ENCODE results near the gene TRAFD1. TPM values are rescaled to one million over a fixed set of nuclear protein-coding genes. Genes with fewer than 3 reads are reported as not detected.

The TRAFD1 gene
- total RNA-seq, 1 experiment from 2014 or later = 37.8 TPM

GRCh38 chr12:112149596-112149995 is 24.2 kb downstream of the TRAFD1 start:
- H3K27ac ChIP-seq (ENCODE audit: low read depth, low read length, poor library complexity, severe bottlenecking) = no peak overlapping the region
- no peak for DNase-seq (ENCODE audit: low spot score)
- no peaks in the 10 kb centered on the region for H3K27me3 ChIP-seq (replicated peaks; ENCODE audit: insufficient read depth, low read depth, low read length, poor library complexity)
- intact Hi-C loops (cut with micrococcal nuclease; ENCODE audit: unreplicated experiment) = no loop called here
- POLR2A ChIA-PET (ENCODE audit: low non-redundant PET) = no interaction called here
- no peak overlapping the region for H3K4me3 ChIP-seq (ENCODE audit: low read depth, low read length, poor library complexity, severe bottlenecking)
- CTCF ChIA-PET = no interaction called here
- H3K4me1 ChIP-seq (ENCODE audit: insufficient read depth, low read length, poor library complexity, severe bottlenecking) = no peaks in the 10 kb centered on the region
- H3K36me3 ChIP-seq (ENCODE audit: insufficient read depth, low read length, poor library complexity, severe bottlenecking) = peaks cover 62% of the 10 kb centered on the region
- TF ChIP-seq CTCF (conservative IDR thresholded peaks at IDR 0.05; ENCODE audit: low read depth, low read length) (no peak), EZH2 (IDR thresholded peaks at IDR 0.05; ENCODE audit: borderline replicate concordance, low read depth, low read length, poor library complexity, severe bottlenecking) (no peak)
- no TSS peak for BruUV-seq (replicated peaks)
- H3K9me3 ChIP-seq (ENCODE audit: low read depth, low read length, poor library complexity, severe bottlenecking) = no peaks in the 10 kb centered on the region

DNA sequence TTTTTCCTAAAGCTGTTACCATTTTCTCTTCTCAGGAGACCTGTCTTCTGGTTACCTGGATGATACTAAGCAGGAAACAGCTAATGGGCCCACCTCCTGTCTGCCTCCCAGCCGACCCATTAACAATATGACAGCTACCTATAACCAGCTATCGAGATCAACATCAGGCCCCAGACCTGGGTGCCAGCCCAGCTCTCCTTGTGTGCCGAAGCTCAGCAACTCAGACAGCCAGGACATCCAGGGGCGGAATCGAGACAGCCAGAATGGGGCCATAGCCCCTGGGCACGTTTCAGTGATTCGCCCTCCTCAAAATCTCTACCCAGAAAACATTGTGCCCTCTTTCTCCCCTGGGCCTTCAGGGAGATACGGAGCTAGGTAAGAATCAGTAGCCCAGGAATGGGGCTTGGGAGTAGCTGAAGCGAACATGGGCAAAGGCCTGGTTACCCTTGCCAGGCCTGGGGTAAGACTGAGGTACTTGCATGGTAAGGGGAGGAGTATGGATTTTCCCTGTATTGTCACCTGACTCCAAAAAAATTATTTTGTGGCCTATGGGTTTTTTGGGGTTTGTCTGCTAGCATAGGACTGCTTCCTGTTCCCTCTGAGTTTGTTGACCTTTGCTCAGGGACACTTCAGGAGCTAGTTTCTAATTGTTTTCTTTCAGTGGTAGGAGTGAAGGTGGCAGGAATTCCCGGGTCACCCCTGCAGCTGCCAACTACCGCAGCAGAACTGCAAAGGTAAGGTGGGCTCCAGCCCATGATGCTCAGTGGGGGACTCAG is 26.6 kb downstream of the TRAFD1 start:
- H3K9me3 ChIP-seq (ENCODE audit: low read depth, low read length, poor library complexity, severe bottlenecking) = no peaks in the 10 kb centered on the region
- no peak for DNase-seq (ENCODE audit: low spot score)
- ChIA-PET POLR2A (ENCODE audit: low non-redundant PET) (no interaction called here), CTCF (no interaction called here)
- H3K27ac ChIP-seq (ENCODE audit: low read depth, low read length, poor library complexity, severe bottlenecking) = no peak overlapping the region
- no peaks in the 10 kb centered on the region for H3K4me1 ChIP-seq (ENCODE audit: insufficient read depth, low read length, poor library complexity, severe bottlenecking)
- no TSS peak for BruUV-seq (replicated peaks)
- intact Hi-C loops (cut with micrococcal nuclease; ENCODE audit: unreplicated experiment) = no loop called here
- no peak overlapping the region for H3K4me3 ChIP-seq (ENCODE audit: low read depth, low read length, poor library complexity, severe bottlenecking)
- no peaks in the 10 kb centered on the region for H3K27me3 ChIP-seq (replicated peaks; ENCODE audit: insufficient read depth, low read depth, low read length, poor library complexity)
- TF ChIP-seq EZH2 (IDR thresholded peaks at IDR 0.05; ENCODE audit: borderline replicate concordance, low read depth, low read length, poor library complexity, severe bottlenecking) (no peak), CTCF (conservative IDR thresholded peaks at IDR 0.05; ENCODE audit: low read depth, low read length) (no peak)
- peaks cover 47% of the 10 kb centered on the region for H3K36me3 ChIP-seq (ENCODE audit: insufficient read depth, low read length, poor library complexity, severe bottlenecking)

DNA sequence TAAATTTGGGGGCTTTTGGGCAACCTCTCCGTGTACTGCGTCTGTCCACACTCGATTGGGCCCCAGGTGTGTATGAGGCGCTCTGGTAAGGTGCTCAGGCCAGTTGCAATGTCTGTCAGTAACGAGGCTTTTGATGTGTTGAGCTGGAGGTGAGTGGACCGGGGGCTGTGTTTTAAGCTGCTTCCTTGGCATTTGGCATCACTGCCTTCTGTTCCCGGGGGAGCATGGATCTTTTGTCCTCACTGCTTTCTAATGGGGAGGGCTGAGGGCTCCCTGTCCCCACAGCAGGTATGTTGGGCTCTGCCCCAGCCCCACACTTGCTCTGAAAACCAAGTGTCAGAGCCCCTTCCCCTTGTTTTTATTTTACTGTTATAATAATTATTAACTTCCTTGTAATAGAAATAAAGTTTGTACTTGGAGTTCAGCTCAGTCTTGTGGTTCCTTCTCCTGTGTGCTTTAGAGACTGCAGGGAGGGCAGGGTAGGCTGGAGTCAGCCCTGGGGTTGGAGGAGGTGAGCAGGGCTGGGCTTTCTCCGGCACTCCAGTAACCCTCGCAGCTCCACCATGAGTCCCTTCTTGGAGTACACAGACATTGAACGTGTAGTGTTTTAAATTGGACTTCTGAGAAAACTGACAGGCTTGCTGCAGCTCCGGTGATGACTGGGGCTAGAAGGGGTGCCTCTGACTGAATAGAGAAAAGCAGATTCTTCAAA is 28.0 kb downstream of the TRAFD1 start:
- H3K9me3 ChIP-seq (ENCODE audit: low read depth, low read length, poor library complexity, severe bottlenecking) = no peaks in the 10 kb centered on the region
- CTCF ChIA-PET = no interaction called here
- H3K4me3 ChIP-seq (ENCODE audit: low read depth, low read length, poor library complexity, severe bottlenecking) = no peak overlapping the region
- no peaks in the 10 kb centered on the region for H3K4me1 ChIP-seq (ENCODE audit: insufficient read depth, low read length, poor library complexity, severe bottlenecking)
- DNase-seq (ENCODE audit: low spot score) = no peak
- POLR2A ChIA-PET (ENCODE audit: low non-redundant PET) = no interaction called here
- intact Hi-C loops (cut with micrococcal nuclease; ENCODE audit: unreplicated experiment) = no loop called here
- no peak for TF ChIP-seq EZH2 (IDR thresholded peaks at IDR 0.05; ENCODE audit: borderline replicate concordance, low read depth, low read length, poor library complexity, severe bottlenecking)
- TF ChIP-seq CTCF (conservative IDR thresholded peaks at IDR 0.05; ENCODE audit: low read depth, low read length) = no peak
- no TSS peak for BruUV-seq (replicated peaks)
- no peaks in the 10 kb centered on the region for H3K27me3 ChIP-seq (replicated peaks; ENCODE audit: insufficient read depth, low read depth, low read length, poor library complexity)
- peaks cover 48% of the 10 kb centered on the region for H3K36me3 ChIP-seq (ENCODE audit: insufficient read depth, low read length, poor library complexity, severe bottlenecking)
- no peak overlapping the region for H3K27ac ChIP-seq (ENCODE audit: low read depth, low read length, poor library complexity, severe bottlenecking)

Measured in A673 (cell line).